ENCODE data around the gene IGHMBP2. TPM values are rescaled to one million over a fixed set of nuclear protein-coding genes. Genes with fewer than 3 reads are reported as not detected.

IGHMBP2 gene
- total and polyA plus RNA-seq, 2 of the 8 experiments (the other 6 are each of a cell fraction or from before 2014, with no cell fraction given), result 8.4 to 17.6 TPM

DNA sequence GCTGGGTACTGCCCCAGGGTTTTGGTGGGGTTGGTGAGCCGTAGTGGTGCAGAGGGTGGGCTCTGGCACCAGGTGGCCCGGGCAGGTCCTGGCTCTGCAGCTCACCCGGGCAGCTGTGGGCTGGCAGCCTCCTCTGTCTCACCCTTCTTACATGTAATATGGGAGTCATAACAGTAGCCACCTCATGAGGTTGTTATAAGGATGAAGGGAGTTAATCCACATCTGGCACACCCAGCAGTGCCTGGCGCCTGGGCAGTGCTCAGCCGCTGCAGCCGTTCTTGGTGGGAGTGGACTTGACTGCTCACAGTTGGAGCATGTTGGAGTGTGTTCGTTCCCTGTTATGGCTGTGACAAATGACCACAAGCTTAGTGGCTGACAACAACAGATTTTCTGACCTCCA is 28.7 kb downstream of the IGHMBP2 start:
- Histone ChIP-seq H3K4ac (replicated peaks; ENCODE audit: insufficient read length, low read depth, low read length) (no peak overlapping the region), H2BK5ac (ENCODE audit: low read depth, low read length) (no peak overlapping the region; the same call in 1 of the 2 replicates), H2AFZ (ENCODE audit: low read length) (no peak overlapping the region), H3K4me1 (replicated peaks in 1 of 4; ENCODE audit: control insufficient read depth in 3 of 4, insufficient read depth in 4 of 4, low read length in 3 of 4) (no peaks in the 10 kb centered on the region), H3K27ac (ENCODE audit: low read depth, low read length) (no peak overlapping the region), H2BK15ac (ENCODE audit: low read length) (no peak overlapping the region), H3K9ac (replicated peaks in 1 of 4; ENCODE audit: extremely low read depth in 1 of 4, low read depth in 3 of 4, low read length in 3 of 4) (no peak overlapping the region), H2BK12ac (ENCODE audit: low read depth, low read length) (no peak overlapping the region), H4K91ac (replicated peaks; ENCODE audit: insufficient read length, low read length) (no peak overlapping the region), H3K23ac (ENCODE audit: insufficient read length) (no peak overlapping the region), H3K27me3 (replicated peaks in 1 of 4; ENCODE audit: control insufficient read depth in 3 of 4, extremely low read depth in 1 of 4, insufficient read depth in 3 of 4, low read length in 3 of 4) (no peaks in the 10 kb centered on the region), H3K36me3 (ENCODE audit: control insufficient read depth in 2 of 4, insufficient read depth in 4 of 4, low read length in 3 of 4) (peaks cover 2 to 22% (median 16%) of the 10 kb centered on the region in 4 experiments; a peak in 7 of 8 replicates), H3K4me2 (ENCODE audit: insufficient read depth in 1 of 2, low read depth in 2 of 2, low read length in 2 of 2) (no peak overlapping the region), H3K56ac (replicated peaks; ENCODE audit: insufficient read length, low read depth, low read length) (no peak overlapping the region), H2AK5ac (ENCODE audit: low read depth, low read length) (no peak overlapping the region), H4K8ac (ENCODE audit: extremely low read depth, insufficient read depth, low read length) (no peak overlapping the region), H2BK20ac (ENCODE audit: low read length) (no peak overlapping the region), H4K20me1 (replicated peaks in 1 of 2; ENCODE audit: control insufficient read depth in 1 of 2, insufficient read depth in 2 of 2, low read length in 2 of 2) (peaks cover 3 to 7% of the 10 kb centered on the region in 2 experiments), H2BK120ac (replicated peaks; ENCODE audit: low read depth, low read length) (no peak overlapping the region), H3K14ac (ENCODE audit: insufficient read length) (no peak overlapping the region), H3K18ac (ENCODE audit: extremely low read depth, low read length) (no peak overlapping the region), H3K79me1 (ENCODE audit: low read depth, low read length) (no peaks in the 10 kb centered on the region; the same call in 1 of the 2 replicates), H3K9me3 (ENCODE audit: insufficient read depth in 2 of 2, low read depth in 1 of 2, low read length in 1 of 2) (no peaks in the 10 kb centered on the region), H3K23me2 (ENCODE audit: low read depth, low read length) (no peaks in the 10 kb centered on the region), H3K79me2 (ENCODE audit: control insufficient read depth in 1 of 2, insufficient read depth in 2 of 2, low read length in 2 of 2) (no peaks in the 10 kb centered on the region), H3K4me3 (ENCODE audit: extremely low read depth in 1 of 4, insufficient read depth in 2 of 4, low read depth in 3 of 4, low read length in 4 of 4) (no peak overlapping the region), H4K5ac (ENCODE audit: insufficient read length, low read depth, low read length) (no peak overlapping the region)
- POLR2A ChIA-PET (ENCODE audit: partially characterized antibody), result interaction anchor here (1.3 kb wide), 1 partner anchor 29 kb away, joined by 3 read pairs; the partner anchor contains the start of gene MRPL21
- WGBS, 2 experiments (ENCODE audit: extremely low coverage in 1 of 2, insufficient coverage in 1 of 2, insufficient read length in 1 of 2, insufficient replicate concordance in 2 of 2, low coverage in 1 of 2, low lambda C conversion rate in 2 of 2, missing lambda C conversion rate in 1 of 2), result 92% methylated on average over 7 of the region's 7 CpGs; no CpG with 5 or more reads in 1 of the 2 experiments
- FAIRE-seq (no peak), DNase-seq (ENCODE audit: low read depth in 1 of 2, low spot score in 2 of 2) (no peak)
- CTCF ChIA-PET (ENCODE audit: partially characterized antibody), result interaction anchor here (2.6 kb wide), 1 partner anchor 80 kb away, joined by 6 read pairs; no protein-coding TSS in a partner anchor
- TF ChIP-seq HDAC2 (IDR thresholded peaks at IDR 0.05; ENCODE audit: borderline replicate concordance in 1 of 2, low read depth in 2 of 2, low read length in 2 of 2) (no peak), GABPA (IDR thresholded peaks at IDR 0.05; ENCODE audit: borderline replicate concordance, insufficient read depth, low read length) (no peak), BCL11A (IDR thresholded peaks at IDR 0.05; ENCODE audit: low read depth in 2 of 2, low read length in 2 of 2) (no peak), CTBP2 (IDR thresholded peaks at IDR 0.05; ENCODE audit: borderline replicate concordance, insufficient read depth, insufficient read length, low read length) (no peak), KDM1A (IDR thresholded peaks at IDR 0.05; ENCODE audit: borderline replicate concordance, low read length) (no peak), JUN (IDR thresholded peaks at IDR 0.05; ENCODE audit: low read depth, low read length) (no peak), MAFK (IDR thresholded peaks at IDR 0.05; ENCODE audit: low read depth, low read length) (no peak)
- TF ChIP-seq, protein P1, sequence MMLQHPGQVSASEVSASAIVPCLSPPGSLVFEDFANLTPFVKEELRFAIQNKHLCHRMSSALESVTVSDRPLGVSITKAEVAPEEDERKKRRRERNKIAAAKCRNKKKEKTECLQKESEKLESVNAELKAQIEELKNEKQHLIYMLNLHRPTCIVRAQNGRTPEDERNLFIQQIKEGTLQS (IDR thresholded peaks at IDR 0.05; ENCODE audit: insufficient read depth, low read depth, low read length), result no peak

All from H1 (cell line).